Retinal pigment epithelial cell (primary cell): ENCODE measurements around the gene TFAP2C.
"Not testable (repeated sequence)": the region's sequence is repeated elsewhere in the genome, so short reads cannot be mapped to it uniquely, and the experiment has no call there.

Experiments
- DNase-seq: peaks from one replicate; pipeline ENCODE4 v3.0.0-alpha.2; 2010; ENCODE audit warnings: low read depth
- H3K4me3 ChIP-seq: 2 replicates; pipeline ENCODE4 v1.5.1; 2011; ENCODE audit warnings: mild to moderate bottlenecking, low read length, control low read depth, moderate library complexity
- TF ChIP-seq, protein P1 (sequence below): conservative IDR thresholded peaks from 2 replicates; pipeline ENCODE4 v1.5.1; 2011; ENCODE audit warnings: low read depth, low read length, control low read depth, inconsistent platforms

Gene TFAP2C

DNA sequence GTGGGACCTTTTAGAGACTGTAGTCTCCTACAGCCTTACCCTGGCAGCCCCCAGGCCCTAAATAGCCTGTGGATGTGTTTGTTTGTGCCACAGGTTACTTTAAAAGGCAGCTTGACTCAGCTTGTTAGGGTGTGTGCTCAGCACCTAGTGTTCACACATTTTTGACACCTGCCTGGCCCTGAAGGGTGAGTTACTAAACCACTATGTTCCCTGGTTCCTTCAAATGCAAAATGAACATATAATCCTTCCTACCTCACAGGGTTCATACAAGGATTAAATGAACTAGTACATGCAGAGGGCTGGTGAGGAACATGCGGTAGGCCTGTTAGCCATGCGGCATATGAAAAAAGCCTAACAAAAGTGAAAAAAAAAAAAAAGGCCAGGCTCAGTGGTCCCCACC, 14.9 kb upstream of the TFAP2C start:
- DNase-seq = no peak
- no peak overlapping the region for H3K4me3 ChIP-seq
- TF ChIP-seq, protein P1, sequence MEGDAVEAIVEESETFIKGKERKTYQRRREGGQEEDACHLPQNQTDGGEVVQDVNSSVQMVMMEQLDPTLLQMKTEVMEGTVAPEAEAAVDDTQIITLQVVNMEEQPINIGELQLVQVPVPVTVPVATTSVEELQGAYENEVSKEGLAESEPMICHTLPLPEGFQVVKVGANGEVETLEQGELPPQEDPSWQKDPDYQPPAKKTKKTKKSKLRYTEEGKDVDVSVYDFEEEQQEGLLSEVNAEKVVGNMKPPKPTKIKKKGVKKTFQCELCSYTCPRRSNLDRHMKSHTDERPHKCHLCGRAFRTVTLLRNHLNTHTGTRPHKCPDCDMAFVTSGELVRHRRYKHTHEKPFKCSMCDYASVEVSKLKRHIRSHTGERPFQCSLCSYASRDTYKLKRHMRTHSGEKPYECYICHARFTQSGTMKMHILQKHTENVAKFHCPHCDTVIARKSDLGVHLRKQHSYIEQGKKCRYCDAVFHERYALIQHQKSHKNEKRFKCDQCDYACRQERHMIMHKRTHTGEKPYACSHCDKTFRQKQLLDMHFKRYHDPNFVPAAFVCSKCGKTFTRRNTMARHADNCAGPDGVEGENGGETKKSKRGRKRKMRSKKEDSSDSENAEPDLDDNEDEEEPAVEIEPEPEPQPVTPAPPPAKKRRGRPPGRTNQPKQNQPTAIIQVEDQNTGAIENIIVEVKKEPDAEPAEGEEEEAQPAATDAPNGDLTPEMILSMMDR = no peak

DNA sequence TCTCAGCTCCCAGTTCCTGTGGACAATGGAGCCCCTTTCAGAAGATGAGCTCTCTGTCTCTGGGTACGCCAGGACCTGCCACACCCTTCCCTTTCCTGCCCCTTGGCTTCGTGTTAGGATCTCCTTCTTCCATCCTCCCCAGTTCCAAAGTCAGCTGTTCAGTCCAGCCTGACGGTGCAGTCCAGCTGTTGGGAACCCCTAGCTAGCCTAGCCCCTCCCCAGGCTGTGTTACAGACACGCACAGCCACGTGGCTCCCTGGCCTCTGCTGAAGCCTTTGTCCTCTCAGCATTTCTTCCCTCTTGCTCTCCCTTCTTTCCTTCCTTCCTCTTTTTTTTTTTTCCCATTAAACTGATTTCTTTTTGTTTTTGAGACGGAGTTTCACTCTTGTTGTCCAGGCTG, 12.4 kb upstream of the TFAP2C start:
- no peak overlapping the region for H3K4me3 ChIP-seq
- no peak for DNase-seq
- TF ChIP-seq, protein P1 = no peak

- TF ChIP-seq, protein P1 = no peak
Measured at GRCh38 chr20:56617489-56617888, 11.6 kb upstream of the TFAP2C start.

GRCh38 chr20:56621730-56622129, 7.4 kb upstream of the TFAP2C start:
- H3K4me3 ChIP-seq = no peak overlapping the region
- DNase-seq = no peak
- TF ChIP-seq, protein P1 = no peak

More at GRCh38 chr20:56617489-56617888, 11.6 kb upstream of the TFAP2C start:
- no peak overlapping the region for H3K4me3 ChIP-seq
- no peak for DNase-seq

DNA sequence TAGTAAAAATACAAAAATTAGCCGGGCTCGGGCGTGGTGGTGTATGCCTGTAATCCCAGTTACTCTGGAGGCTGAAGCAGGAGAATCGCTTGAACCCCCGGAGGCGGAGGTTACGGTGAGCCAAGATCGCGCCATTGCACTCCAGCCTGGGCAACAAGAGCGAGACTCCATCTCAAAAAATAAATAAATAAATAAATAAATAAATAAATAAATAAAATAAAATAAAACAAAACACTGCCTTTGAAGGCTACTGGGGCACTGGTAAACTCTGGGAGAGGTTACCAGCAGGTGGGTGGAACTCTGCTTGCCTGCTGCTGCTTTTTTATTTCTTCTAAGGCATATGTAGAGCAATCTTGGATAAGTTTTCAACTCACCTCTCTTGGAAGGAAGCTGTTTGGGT, 5.2 kb upstream of the TFAP2C start:
- H3K4me3 ChIP-seq, DNase-seq: not testable (repeated sequence)

GRCh38 chr20:56624786-56625681, 4.1 kb upstream of the TFAP2C start:
- DNase-seq = no peak
- no peak overlapping the region for H3K4me3 ChIP-seq
- TF ChIP-seq, protein P1 = no peak

DNA sequence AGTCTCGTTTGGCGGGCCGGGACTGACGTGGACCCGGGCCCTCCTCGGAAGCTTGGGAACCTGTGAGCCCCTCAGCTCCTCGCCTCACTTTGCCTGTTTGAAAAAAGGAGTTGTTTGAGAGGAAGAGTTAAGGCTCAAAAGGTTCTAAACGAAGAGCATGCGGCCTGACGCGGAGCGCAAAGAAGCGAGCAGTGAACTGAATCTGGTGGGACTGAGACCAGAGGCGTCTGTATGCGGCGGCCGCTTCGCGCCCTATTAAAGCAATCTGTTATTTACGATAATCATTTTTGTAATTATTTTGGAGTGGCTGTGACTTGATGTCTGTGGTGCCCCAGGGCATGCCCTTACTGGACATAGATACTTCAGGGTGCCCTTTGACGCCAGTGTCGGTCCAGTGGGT, 3.3 kb upstream of the TFAP2C start:
- TF ChIP-seq, protein P1 = no peak
- DNase-seq = no peak
- no peak overlapping the region for H3K4me3 ChIP-seq
